HAP-1 (cell line): ENCODE measurements around the gene DGCR8.

Experiments used
- DNase-seq, 2 experiments: peaks; one replicate each; pipeline ENCODE4 v3.0.0-alpha.2; 2016 to 2020; ENCODE audit warnings: low spot score in 2 of 2
- H3K27me3 ChIP-seq: fragments of 250-450 bp; sonication (Bioruptor Pico); 2 replicates; pipeline ENCODE4 v1.5.1; 2020; ENCODE audit warnings: low read depth, mild to moderate bottlenecking, moderate library complexity
- H3K36me3 ChIP-seq: fragments of 250-450 bp; sonication (Bioruptor Pico); replicated peaks from 2 replicates; pipeline ENCODE4 v1.5.1; 2020; ENCODE audit warnings: mild to moderate bottlenecking
- H3K4me1 ChIP-seq: fragments of 250-450 bp; sonication (Bioruptor Pico); 2 replicates; pipeline ENCODE4 v1.5.1; 2020; ENCODE audit warnings: mild to moderate bottlenecking
- H3K4me3 ChIP-seq: fragments of 250-450 bp; sonication (Bioruptor Pico); 2 replicates; pipeline ENCODE4 v1.5.1; 2020; ENCODE audit warnings: mild to moderate bottlenecking, moderate library complexity
- H3K9me3 ChIP-seq: fragments of 250-450 bp; sonication (Bioruptor Pico); 2 replicates; pipeline ENCODE4 v1.5.1; 2020; ENCODE audit warnings: mild to moderate bottlenecking, moderate library complexity
- in situ Hi-C: fragments of 300-500 bp; cut with MboI; formaldehyde crosslinking; loops from 3 replicates; pipeline ENCODE4 v1.14.3; 2020; ENCODE audit warnings: low sequenced_read_pairs, inconsistent platforms, mixed read lengths

The DGCR8 gene

DNA sequence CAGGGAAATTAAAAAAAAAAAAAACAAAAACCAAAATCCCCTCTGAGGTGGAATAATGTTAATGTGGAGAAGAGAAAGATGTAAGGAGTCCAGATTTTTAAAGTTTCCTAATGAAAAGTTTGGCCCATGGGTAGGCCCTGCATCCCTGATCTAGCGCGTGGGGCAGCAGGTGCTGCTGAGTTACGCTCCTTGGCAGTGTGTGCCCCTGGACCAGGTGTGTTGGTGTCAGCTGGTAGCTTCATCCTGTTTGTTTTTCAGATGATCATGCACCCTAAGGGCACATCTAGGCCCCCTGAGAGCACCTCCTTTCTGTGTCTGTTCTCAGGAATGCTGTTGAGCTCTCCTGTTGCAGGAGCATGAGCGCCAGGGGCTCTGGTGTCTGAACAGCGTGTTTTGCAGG is 6.7 kb downstream of the DGCR8 start:
- no peak for DNase-seq
- Histone ChIP-seq H3K4me1 (no peaks in the 10 kb centered on the region), H3K4me3 (no peak overlapping the region), H3K27me3 (no peaks in the 10 kb centered on the region), H3K9me3 (no peaks in the 10 kb centered on the region), H3K36me3 (peaks cover 78% of the 10 kb centered on the region)
- in situ Hi-C loops: no loop called here

- Histone ChIP-seq H3K4me3 (no peak overlapping the region), H3K36me3 (peaks cover 80% of the 10 kb centered on the region), H3K27me3 (no peaks in the 10 kb centered on the region), H3K9me3 (no peaks in the 10 kb centered on the region), H3K4me1 (no peaks in the 10 kb centered on the region)
- in situ Hi-C loops: no loop called here
- no peak for DNase-seq
These were observed 7.5 kb downstream of the DGCR8 start for GRCh38 chr22:20087319-20088262.

GRCh38 chr22:20088263-20088648 is 8.2 kb downstream of the DGCR8 start:
- H3K36me3 ChIP-seq: peaks cover 83% of the 10 kb centered on the region
- no peaks in the 10 kb centered on the region for H3K4me1 ChIP-seq
- DNase-seq: no peak
- in situ Hi-C loops: no loop called here
- H3K9me3 ChIP-seq: no peaks in the 10 kb centered on the region
- no peaks in the 10 kb centered on the region for H3K27me3 ChIP-seq
- H3K4me3 ChIP-seq: no peak overlapping the region

GRCh38 chr22:20089226-20089976 is 9.4 kb downstream of the DGCR8 start:
- DNase-seq: no peak
- in situ Hi-C loops: no loop called here
- no peaks in the 10 kb centered on the region for H3K27me3 ChIP-seq
- H3K9me3 ChIP-seq: no peaks in the 10 kb centered on the region
- no peaks in the 10 kb centered on the region for H3K4me1 ChIP-seq
- no peak overlapping the region for H3K4me3 ChIP-seq
- H3K36me3 ChIP-seq: peaks cover 95% of the 10 kb centered on the region

DNA sequence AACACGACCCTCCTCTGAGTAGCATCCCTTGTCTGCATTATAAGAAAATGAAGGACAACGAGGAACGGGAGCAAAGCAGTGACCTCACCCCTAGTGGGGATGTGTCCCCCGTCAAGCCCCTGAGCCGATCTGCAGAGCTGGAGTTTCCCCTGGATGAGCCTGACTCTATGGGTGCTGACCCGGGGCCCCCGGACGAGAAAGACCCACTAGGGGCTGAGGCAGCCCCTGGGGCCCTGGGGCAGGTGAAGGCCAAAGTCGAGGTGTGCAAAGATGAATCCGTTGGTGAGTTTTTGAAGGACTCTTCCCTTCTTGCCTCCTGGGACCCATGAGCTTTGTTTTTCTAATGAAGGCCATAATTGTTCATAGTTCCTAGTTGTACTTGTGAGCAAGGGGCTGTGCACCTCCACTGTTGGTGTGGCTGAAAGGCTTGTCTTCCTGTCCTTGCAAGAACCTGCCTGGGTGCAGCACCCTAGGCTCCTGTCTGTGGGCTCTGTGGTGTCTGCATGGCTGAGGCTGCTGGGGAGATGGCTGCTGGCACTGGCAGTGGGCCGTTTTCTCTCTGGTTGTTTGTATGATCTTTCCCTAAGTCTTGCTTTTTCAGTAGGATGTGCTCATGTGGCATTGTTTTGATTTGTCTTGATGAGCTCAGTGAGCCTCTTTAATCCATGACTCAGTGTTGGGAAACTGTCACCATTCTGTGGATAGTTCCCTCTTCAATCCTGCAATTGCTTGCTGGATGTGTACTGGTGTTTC is 10.1 kb downstream of the DGCR8 start:
- Histone ChIP-seq H3K9me3 (no peaks in the 10 kb centered on the region), H3K27me3 (no peaks in the 10 kb centered on the region), H3K36me3 (peaks cover 100% of the 10 kb centered on the region), H3K4me3 (no peak overlapping the region), H3K4me1 (no peaks in the 10 kb centered on the region)
- in situ Hi-C loops: no loop called here
- no peak for DNase-seq

DNA sequence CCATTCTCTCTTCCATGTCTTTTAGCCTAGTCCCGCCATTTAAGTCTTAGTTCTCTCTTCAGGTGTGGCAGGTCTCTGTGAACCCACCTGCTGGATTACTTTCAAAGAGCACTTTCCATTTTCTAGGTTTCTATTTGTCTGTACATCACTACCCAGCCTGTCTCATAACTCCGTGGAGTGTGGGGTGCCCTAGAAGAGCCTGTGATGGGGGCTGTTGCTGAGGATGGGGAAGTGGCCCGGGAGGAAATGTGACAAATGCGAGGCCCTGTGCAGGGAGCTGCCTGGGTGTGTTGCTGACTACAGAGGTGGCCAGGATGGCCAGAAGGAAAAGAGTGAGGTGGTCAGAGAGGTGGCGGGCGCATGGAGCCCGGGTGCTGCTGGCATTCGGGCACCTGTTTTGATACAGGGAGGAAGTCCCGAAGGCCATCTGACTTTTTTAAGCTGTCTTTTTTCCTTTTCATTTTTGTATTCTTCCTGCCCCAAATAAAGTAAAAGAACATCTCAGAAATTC is 10.7 kb downstream of the DGCR8 start:
- no peaks in the 10 kb centered on the region for H3K9me3 ChIP-seq
- in situ Hi-C loops: no loop called here
- no peak for DNase-seq
- H3K36me3 ChIP-seq: peaks cover 100% of the 10 kb centered on the region
- H3K4me3 ChIP-seq: no peak overlapping the region
- no peaks in the 10 kb centered on the region for H3K27me3 ChIP-seq
- H3K4me1 ChIP-seq: no peaks in the 10 kb centered on the region

DNA sequence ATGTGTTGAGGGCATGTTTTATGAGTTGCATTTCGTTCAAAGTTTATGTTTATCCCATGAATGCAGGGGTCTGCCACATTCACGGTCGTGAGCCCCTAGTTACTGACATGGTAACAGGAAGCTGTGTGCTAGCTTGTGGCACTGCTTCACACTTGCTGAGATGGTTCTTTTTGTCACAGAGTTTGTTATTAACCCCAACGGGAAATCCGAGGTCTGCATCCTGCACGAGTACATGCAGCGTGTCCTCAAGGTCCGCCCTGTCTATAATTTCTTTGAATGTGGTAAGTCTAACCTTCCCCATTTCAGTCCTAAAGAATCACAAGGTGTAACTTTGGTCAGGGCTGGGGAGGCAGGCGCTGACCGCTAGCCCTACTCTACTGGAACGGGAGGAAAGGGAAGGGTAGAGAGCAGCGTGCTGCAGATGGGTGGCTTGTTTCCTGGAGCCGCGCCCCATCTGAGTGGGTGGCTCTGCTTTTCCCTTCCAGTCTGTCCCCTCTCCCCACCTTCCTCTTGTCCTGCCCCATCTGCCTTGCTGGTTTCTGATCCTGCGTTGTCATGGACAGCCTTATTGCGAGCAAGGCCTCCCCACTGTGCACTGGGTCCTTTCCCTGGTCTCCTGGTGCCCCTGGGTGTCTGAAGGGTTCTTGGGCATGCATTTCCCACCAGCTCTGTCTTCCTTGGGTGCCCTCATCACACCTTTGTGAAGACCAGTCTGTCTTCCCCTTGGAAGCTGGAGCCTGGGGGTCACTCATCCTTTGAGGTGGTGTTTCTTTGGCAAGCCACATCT is 11.8 kb downstream of the DGCR8 start:
- in situ Hi-C loops: no loop called here
- Histone ChIP-seq H3K4me3 (no peak overlapping the region), H3K9me3 (no peaks in the 10 kb centered on the region), H3K4me1 (no peaks in the 10 kb centered on the region), H3K27me3 (no peaks in the 10 kb centered on the region), H3K36me3 (peaks cover 100% of the 10 kb centered on the region)
- no peak for DNase-seq

GRCh38 chr22:20092477-20092854 is 12.4 kb downstream of the DGCR8 start:
- in situ Hi-C loops: no loop called here
- Histone ChIP-seq H3K36me3 (peaks cover 100% of the 10 kb centered on the region), H3K4me3 (no peak overlapping the region), H3K9me3 (no peaks in the 10 kb centered on the region), H3K4me1 (no peaks in the 10 kb centered on the region), H3K27me3 (no peaks in the 10 kb centered on the region)
- no peak for DNase-seq

DNA sequence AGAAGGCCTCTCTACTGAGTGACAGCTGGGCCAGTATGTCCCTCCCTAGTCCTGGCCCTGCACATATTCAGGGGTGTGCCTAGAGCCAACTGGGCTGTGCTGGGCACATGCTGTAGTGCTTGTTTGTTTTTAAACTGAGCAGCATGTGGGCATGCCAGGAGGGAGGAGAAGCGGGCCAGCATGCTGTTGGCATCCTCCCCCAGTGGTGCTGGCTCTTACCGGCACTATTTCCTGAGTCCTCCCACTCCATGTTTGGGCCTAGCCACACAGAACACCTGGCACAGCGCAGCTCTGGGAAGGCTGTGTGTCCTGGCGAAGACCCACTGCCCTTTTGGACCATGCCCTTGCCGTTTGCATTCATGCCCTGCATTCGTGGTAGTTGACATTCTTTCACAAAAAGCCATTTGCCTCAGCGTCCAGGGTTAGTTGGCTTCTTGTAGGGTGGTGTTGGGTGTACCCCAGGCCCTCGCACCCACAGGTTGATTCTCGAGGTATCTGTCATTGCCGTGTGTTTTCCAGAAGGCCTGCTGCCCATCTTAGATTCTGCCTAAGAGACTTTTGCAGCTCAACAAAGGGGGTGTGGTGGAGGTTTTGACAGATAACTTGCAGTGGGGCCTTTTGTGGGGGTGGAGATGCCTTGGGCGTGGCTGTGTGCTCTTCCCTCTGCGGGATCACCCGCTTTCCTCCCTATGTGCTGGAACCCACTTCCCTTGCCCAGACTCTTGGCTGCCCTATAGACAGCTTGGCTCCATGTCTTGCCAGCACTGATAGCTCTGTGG is 13.6 kb downstream of the DGCR8 start:
- Histone ChIP-seq H3K36me3 (peaks cover 96% of the 10 kb centered on the region), H3K9me3 (no peaks in the 10 kb centered on the region), H3K4me3 (no peak overlapping the region), H3K27me3 (no peaks in the 10 kb centered on the region), H3K4me1 (no peaks in the 10 kb centered on the region)
- in situ Hi-C loops: no loop called here
- no peak for DNase-seq

DNA sequence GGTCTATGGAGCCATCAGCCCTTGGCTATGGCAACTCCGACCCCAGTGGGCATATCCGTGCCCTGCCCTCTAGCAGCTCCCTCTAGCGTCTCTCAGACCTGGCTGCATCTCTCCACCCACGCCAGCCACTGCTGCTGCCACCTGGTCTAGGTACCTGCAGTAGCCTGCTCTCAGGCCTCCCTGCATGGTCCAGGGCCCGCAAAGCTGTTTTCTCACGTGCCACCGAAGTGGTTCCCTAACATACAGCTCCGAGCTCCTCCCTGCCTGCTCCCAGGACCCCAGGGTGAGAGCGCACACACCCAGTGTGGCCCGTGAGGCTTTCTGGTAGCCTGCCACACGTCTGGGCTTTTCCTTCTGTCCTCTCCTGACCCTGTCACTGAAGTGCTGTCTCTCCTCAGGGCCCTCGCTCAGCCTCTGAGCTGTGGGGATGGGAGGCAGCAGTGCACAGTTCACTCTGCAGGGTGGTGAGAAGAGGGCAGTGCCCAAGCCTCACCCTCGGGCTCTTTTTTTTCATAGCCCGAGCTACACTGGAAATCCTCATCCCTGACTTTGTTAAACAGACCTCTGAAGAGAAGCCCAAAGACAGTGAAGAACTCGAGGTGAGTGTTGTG is 14.3 kb downstream of the DGCR8 start:
- no peaks in the 10 kb centered on the region for H3K27me3 ChIP-seq
- no peaks in the 10 kb centered on the region for H3K9me3 ChIP-seq
- H3K36me3 ChIP-seq: peaks cover 96% of the 10 kb centered on the region

DNA sequence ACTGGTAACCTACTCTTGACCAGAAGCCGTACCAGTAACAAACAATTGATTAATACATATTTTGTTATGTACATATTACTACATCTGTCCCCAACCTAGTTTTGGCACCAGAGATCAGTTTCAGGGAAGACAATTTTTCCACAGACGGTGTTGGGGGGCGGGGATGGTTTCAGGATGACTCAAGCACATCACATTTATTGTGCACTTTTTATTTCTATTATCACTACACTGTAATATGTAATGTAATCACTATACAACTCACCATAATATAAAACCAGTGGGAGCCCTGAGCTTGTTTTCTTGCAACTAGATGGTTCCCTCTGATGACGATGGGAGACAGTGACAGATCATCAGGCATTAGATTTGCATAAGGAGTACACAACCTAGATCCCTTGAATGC is 15.5 kb downstream of the DGCR8 start:
- H3K4me3 ChIP-seq: no peak overlapping the region
- peaks cover 96% of the 10 kb centered on the region for H3K36me3 ChIP-seq
- in situ Hi-C loops: no loop called here
- DNase-seq: no peak
- H3K9me3 ChIP-seq: no peaks in the 10 kb centered on the region
- no peaks in the 10 kb centered on the region for H3K27me3 ChIP-seq
- no peaks in the 10 kb centered on the region for H3K4me1 ChIP-seq

More for the DNA sequence above, 14.3 kb downstream of the DGCR8 start:
- Histone ChIP-seq H3K4me3 (no peak overlapping the region), H3K4me1 (no peaks in the 10 kb centered on the region)
- in situ Hi-C loops: no loop called here
- no peak for DNase-seq
